Left renal pelvis (tissue), 4 donors: Measurements from ENCODE around the gene SMOC1. TPM values are rescaled to one million over a fixed set of nuclear protein-coding genes. Genes with fewer than 3 reads are reported as not detected.

ENCODE experiments used
- DNase-seq, 4 donors: peaks; one replicate each; pipeline ENCODE4 v3.0.0-alpha.2; 2013; ENCODE audit warnings: low read depth in 4 of 4, low spot score in 3 of 4
- polyA plus RNA-seq, 4 donors: library from polyadenylated mRNA; unstranded; fragments of 120-200 nt; gene quantifications; one replicate each; pipeline ENCODE4 v1.2.1, GENCODE V29; 2013; ENCODE audit not compliant: insufficient read length in 4 of 4

Gene SMOC1
- polyA plus RNA-seq, 4 donors, result 1.6 to 2.4 (median 2.2) TPM

GRCh38 chr14:69972755-69973154, 93.5 kb downstream of the SMOC1 start:
- DNase-seq, result no peak

GRCh38 chr14:69973846-69974245, 94.6 kb downstream of the SMOC1 start:
- DNase-seq, result no peak

GRCh38 chr14:69979882-69980281, 100.7 kb downstream of the SMOC1 start:
- DNase-seq, result no peak

DNA sequence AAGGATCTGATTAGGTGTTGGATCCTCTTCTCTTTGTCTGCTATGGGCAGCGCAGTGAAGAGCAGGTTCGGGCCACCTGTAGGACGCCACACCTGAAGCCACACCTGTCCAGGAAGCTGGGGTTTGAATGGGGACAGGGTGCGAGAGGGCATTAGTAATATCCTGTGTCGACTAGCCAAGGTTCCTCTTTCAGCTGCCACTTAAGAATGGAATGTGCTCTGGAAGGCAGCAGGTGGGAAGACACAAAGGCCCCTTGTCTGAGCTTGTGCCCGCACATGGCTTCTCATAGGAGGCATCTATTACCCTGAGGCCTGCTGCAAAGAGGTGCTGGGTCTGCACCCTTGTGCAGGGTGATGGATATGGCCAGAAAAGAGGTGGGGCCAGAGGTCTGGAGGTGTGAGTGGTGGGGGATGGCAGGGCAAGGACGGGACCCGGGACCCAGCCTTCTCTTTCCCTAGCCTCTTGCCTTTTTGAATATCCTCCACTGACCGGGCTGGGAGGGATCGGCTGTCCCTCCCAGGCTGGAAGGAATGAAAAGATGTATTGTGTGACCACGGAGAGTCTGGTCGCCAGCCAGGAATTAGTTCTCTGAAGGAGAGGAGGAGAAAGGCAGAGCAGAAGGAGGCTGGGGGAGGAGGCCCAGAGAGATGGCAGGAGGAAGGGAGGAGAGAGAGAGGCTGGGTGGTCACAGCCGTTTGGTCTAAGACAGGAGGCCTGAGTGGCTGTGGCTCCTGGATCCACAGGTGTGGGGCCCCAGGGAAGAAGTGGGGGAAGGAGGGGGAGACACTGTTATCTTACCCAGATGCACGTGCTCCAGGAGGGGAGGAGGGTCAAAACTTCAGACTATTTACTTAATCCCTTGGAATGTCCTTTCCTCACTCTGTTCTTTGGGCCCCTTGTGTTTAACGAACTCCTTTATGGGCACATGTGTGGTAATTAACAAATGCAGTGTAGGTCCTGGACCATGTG, 101.5 kb downstream of the SMOC1 start:
- DNase-seq, result no peak

GRCh38 chr14:69982220-69982839, 103.1 kb downstream of the SMOC1 start:
- no peak for DNase-seq

DNA sequence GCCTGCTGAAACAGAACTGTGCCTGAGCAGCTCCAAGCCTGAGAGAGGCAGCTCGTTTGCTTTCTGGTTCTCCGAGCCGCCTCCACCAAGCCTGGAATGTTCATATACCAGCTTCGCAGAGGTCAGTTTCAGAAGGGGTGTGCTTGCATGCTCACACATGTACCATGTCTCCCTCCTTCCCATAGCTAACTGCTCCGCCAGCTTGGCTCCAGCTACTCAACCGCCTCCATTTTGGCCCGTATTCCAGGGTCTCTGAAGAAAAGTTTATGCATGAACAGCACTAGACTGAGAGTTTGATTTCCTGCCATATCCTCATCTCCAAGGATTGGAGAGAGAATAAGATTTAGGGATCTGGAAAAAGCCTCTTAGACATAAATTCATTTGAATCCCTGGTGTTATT, 103.7 kb downstream of the SMOC1 start:
- DNase-seq, result no peak

GRCh38 chr14:69983317-69983716, 104.1 kb downstream of the SMOC1 start:
- no peak for DNase-seq

DNA sequence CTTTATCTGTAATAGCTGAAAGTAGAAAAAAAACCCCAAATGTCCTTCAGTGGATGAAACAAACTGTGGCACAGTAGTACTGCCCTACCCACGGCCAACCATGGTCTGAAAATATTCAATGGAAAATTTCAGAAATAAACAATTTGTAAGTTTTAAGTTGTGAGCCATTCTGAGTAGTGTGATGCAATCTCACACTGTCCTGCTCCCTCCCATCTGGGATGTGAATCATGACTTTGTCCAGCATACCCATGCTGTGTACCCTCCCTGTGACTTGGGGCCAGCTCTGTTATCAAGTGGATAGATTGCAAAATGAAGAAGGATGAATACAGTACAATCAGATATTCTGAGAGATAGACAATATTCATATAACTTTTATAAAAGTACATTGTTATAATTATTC, 106.2 kb downstream of the SMOC1 start:
- no peak for DNase-seq

DNA sequence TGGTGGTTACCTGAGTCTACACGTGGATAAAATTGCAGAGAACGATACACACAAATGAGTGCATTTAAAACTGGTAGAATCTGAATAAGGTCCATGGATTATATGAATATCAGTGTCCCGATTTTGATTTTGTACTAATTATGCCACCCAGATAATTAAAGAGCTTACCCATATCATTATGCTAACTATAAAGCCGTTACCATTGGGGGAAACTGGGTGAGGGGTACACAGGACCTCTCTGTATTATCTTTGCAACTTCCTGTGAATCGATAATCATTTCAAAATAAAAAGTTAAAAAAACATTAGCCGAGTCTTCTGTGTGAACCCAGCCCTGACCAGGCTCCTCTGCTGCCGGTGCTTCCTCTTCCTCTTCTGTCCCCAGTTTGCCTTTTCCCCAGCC, 107.1 kb downstream of the SMOC1 start:
- no peak for DNase-seq

GRCh38 chr14:69987406-69988121, 108.3 kb downstream of the SMOC1 start:
- DNase-seq, result no peak

DNA sequence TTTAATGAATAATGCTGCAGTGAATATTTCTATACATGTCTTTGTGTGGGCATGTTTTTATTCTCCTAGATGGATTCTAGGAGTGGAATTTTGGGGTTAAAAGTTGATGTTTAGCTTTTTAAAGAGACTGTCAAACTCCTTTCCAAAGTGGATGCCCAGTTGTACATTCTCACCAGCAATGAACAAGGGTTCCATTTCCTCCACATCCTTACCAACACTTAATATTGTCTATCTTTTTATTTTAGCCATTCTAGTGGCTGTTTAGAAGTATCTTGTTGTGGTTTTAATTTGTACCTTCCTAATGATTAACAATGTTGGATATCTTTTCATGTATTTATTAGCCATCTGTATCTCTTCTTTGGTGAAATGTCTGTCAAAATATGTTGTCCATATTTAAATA, 109.8 kb downstream of the SMOC1 start:
- DNase-seq, result no peak

GRCh38 chr14:69989622-69990021, 110.4 kb downstream of the SMOC1 start:
- no peak for DNase-seq

DNA sequence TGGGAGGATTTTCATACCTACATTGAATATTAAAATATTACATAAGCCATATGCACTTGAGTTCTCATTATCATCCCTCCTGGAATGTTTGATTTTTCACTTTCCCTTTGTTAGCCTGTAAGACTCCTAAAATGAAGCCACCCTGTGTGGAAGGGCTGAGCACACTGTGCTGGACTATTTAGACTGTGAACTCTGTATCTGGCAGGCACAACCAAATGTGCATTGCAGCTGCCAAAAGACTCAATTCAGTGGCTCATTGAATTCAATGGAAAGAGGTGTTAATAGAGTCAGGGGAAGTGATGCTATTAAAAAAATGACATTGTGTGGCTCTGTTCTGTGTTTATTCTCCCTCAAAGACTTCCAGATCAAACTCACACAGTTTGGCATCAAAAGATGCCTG, 111.1 kb downstream of the SMOC1 start:
- DNase-seq, result no peak

GRCh38 chr14:69991422-69991821, 112.2 kb downstream of the SMOC1 start:
- no peak for DNase-seq

DNA sequence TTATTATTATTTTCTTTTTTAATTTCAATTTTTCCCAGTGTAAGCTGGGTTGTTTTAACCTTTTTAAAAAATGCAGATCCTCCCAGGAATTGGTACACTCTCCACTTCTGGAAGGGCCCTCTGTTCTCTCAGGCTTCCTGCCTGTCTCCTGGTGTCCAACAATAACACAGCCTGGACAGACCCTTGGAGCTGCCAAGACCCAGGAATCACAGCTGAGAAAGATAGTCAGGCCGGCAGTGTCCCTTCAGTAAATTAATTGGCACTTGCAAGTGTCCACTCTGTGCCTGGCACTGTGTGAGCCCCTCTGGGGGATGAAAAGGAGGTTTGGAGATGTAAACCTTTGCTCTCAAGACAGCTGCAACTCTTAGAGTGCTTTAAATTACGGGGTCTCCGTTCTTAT, 113.3 kb downstream of the SMOC1 start:
- no peak for DNase-seq

- DNase-seq, result no peak
Measured at GRCh38 chr14:69993326-69993725, 114.1 kb downstream of the SMOC1 start.

GRCh38 chr14:69994002-69994401, 114.8 kb downstream of the SMOC1 start:
- no peak for DNase-seq

DNA sequence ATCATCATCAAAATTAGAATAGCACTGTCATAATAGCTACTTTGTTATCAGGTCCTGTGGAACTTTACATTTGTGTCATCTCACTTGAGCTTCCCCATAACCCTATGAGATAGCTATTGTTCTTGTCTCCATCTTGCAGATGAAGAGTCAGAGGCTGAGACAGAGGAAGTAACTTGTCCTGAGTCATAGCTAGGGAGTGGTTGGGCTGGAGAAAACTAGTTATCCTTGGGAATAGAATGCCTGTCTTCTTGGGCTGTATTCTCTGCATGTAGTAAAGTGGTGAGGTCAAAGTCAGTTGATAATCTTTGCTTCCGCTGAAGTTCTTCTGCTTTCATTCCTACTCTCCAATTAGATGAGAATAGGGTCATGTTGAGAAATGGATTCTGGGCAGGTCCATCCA, 117.0 kb downstream of the SMOC1 start:
- no peak for DNase-seq

- DNase-seq, result no peak
Measured at GRCh38 chr14:69997849-69998248, 118.6 kb downstream of the SMOC1 start.

DNA sequence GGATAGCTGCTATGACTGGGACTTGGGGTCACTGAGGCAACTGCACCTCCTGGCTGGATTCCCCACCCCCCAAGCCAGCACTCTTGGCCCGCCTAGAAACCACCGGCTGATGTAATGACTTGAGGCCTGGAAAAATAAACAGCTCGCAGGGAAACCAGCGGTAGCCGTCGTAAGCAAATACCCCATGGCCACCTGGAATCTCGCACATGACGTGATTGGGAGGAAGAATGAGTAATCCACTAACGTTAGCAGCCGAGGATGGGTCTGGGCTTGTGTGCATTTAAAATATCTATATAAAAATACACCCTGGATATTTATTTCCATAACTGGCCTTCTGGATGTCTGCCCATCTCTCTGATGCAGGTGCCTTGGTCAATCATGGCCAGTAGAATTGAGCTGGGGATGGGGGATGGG, 120.1 kb downstream of the SMOC1 start:
- DNase-seq, result no peak

GRCh38 chr14:70000601-70001000, 121.4 kb downstream of the SMOC1 start:
- DNase-seq, result no peak
